T-helper 17 cell (primary cell): Measurements from ENCODE around the gene NAXE. TPM values are rescaled to one million over a fixed set of nuclear protein-coding genes. Genes with fewer than 3 reads are reported as not detected.
"Not testable (repeated sequence)": the region's sequence is repeated elsewhere in the genome, so short reads cannot be mapped to it uniquely, and the experiment has no call there.

Source experiments
- ATAC-seq: fragments of 150-1000 bp; cut with Tn5 transposase; 2 replicates; pipeline ENCODE4 v1.10.0; 2021; ENCODE audit warnings: mild to moderate bottlenecking, moderate library complexity
- DNase-seq, 3 donors: peaks; one replicate each; pipeline versions ENCODE4 v3.0.0 to v3.0.0-alpha.2; 2020 to 2021
- H3K9me3 ChIP-seq: one replicate; pipeline ENCODE4 v1.7.0; 2013; ENCODE audit warnings: low read length, mild to moderate bottlenecking; ENCODE audit not compliant: control insufficient read depth, poor library complexity, severe bottlenecking
- H3K27ac Mint-ChIP-seq: one replicate; pipeline ENCODE4 v1.8.0; 2022; ENCODE audit warnings: mild to moderate bottlenecking, moderate library complexity, mixed read lengths
- H3K27me3 Mint-ChIP-seq: one replicate; pipeline ENCODE4 v1.8.0; 2022; ENCODE audit warnings: mixed read lengths
- H3K36me3 Mint-ChIP-seq: one replicate; pipeline ENCODE4 v1.8.0; 2022; ENCODE audit warnings: low read depth, mixed read lengths
- H3K4me1 Mint-ChIP-seq: one replicate; pipeline ENCODE4 v1.8.0; 2022; ENCODE audit warnings: mild to moderate bottlenecking, mixed read lengths
- H3K4me3 Mint-ChIP-seq: one replicate; pipeline ENCODE4 v1.8.0; 2022; ENCODE audit warnings: mild to moderate bottlenecking, moderate library complexity, mixed read lengths
- total RNA-seq, 4 donors: library from RNA in 2 of 4; stranded (reverse) in 2 of 4; gene quantifications; one replicate each; pipeline ENCODE4 v1.2.3 and lab custom pipeline; 2022 to 2026

Gene NAXE
- total RNA-seq, 2 donors from 2014 or later: 27.5 to 32.0 TPM

DNA sequence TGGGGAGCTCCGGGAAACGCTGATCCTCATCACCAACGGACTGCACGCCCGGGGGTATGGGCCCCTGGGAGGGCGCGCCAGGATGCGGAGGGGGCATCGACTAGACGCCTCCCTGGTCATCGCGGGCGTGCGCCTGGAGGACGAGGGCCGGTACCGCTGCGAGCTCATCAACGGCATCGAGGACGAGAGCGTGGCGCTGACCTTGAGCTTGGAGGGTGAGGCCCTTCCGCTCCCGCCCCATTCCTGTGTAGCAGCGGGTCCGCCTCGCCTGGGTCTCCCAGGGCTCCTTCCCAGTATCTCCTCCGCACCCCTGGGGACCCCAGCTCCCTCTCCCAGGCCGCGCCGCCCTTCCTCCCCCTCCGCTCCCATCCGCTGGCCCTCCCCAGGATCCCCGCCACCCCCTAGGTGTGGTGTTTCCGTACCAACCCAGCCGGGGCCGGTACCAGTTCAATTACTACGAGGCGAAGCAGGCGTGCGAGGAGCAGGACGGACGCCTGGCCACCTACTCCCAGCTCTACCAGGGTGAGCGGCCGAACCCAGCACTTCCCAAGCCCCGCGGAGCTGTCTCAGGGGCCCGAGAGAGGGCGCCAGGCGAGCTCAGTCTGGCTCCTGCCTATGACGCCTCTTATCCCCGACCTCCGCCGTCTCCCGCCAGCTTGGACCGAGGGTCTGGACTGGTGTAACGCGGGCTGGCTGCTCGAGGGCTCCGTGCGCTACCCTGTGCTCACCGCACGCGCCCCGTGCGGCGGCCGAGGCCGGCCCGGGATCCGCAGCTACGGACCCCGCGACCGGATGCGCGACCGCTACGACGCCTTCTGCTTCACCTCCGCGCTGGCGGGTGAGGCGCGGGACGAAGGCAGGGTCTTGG lies 32.6 kb downstream of the NAXE start:
- ATAC-seq (peak; percentile 63), DNase-seq (peak in 2 of 3 donors; percentile 26 to 30)
- no peaks in the 10 kb centered on the region for H3K9me3 ChIP-seq
- Mint-ChIP-seq H3K27ac (no peak overlapping the region), H3K4me1 (peaks cover 8% of the 10 kb centered on the region), H3K4me3 (peak overlapping the region; percentile 74), H3K27me3 (peaks cover 64% of the 10 kb centered on the region), H3K36me3 (peaks cover 8% of the 10 kb centered on the region)

DNA sequence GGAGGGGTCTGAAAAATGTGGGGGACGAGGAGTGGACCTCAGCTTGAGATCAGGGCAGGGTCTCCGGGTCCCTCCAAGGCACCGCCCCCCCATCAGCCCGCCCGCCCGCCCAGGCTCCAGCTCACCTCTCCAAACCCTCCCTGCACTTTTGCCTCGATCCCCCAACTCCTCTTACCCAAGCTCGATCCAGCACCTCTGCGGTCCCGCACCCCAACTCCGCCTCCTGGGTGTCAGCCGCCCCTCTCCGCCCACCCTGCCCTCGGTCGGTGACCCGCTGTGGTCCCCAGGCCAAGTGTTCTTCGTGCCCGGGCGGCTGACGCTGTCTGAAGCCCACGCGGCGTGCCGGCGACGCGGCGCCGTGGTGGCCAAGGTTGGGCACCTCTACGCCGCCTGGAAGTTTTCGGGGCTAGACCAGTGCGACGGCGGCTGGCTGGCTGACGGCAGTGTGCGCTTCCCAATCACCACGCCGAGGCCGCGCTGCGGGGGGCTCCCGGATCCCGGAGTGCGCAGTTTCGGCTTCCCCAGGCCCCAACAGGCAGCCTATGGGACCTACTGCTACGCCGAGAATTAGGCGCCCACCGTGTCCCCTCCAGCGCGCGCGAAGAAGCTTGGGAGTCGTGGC lies 33.3 kb downstream of the NAXE start:
- DNase-seq (no peak), ATAC-seq (peak; percentile 19)
- Mint-ChIP-seq H3K4me3 (peak overlapping the region; percentile 74), H3K4me1 (peaks cover 8% of the 10 kb centered on the region), H3K27ac (no peak overlapping the region), H3K27me3 (peaks cover 57% of the 10 kb centered on the region), H3K36me3 (peaks cover 8% of the 10 kb centered on the region)
- H3K9me3 ChIP-seq: no peaks in the 10 kb centered on the region

DNA sequence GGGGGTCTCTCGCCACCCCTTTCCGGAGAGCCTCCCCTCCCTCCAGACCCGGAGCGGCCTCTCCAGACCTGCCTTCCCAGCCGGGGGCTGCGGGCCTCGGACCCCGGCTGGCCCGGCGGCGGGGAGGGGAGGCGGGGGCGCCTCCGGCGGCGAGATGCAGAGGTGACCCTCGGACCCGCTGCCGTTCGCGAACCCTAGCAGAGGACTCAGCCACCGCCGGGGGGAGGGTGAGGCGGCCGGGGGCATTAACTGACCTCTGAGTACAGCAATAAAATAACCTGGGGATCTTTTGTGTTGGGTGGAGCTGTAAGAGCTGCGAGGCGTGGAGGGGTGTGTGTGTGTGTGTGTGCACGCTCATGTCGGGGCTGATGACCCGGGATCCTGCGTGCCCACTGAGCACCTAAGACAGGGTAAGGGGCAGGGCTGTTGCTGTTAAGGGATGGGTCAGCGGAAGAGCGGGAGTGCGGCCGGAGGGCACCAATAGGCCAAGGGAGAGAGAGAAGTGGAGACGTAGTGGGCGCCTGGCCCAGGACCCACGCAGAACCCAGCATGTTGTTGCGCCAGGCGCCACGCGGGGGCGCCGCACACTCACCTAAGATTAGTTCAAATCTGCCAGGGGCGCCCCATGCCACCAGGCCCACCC lies 34.0 kb downstream of the NAXE start:
- peaks cover 51% of the 10 kb centered on the region for H3K27me3 Mint-ChIP-seq
- H3K4me3 Mint-ChIP-seq: peak overlapping the region; percentile 93
- no peaks in the 10 kb centered on the region for H3K9me3 ChIP-seq
- peak; percentile 77 for ATAC-seq
- peaks cover 8% of the 10 kb centered on the region for H3K36me3 Mint-ChIP-seq
- peak overlapping the region; percentile 71 for H3K27ac Mint-ChIP-seq
- H3K4me1 Mint-ChIP-seq: peaks cover 8% of the 10 kb centered on the region
- DNase-seq: peak; percentile 52 to 59 (median 56)

DNA sequence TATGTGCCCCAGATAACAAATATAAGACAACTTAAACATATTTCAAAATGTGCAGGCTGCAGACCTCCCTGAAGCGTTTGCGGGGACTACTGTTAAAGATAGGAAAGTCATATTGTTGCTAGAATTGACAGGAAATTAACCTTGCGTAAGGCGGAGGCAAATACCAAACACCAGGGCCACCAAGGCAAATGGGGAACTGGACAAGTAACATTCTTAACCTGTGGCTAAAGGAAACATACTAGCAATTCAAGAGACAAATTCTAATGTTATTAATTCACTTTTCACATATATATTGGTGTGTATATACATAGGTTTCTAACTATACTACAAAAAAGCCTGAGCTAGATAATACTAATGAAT lies 34.5 kb downstream of the NAXE start:
- H3K27ac Mint-ChIP-seq: peak overlapping the region; percentile 71
- peaks cover 51% of the 10 kb centered on the region for H3K27me3 Mint-ChIP-seq
- no peak for DNase-seq
- H3K4me3 Mint-ChIP-seq: peak overlapping the region; percentile 93
- H3K36me3 Mint-ChIP-seq: peaks cover 10% of the 10 kb centered on the region
- peaks cover 8% of the 10 kb centered on the region for H3K4me1 Mint-ChIP-seq
- H3K9me3 ChIP-seq: no peaks in the 10 kb centered on the region
- ATAC-seq: no peak

DNA sequence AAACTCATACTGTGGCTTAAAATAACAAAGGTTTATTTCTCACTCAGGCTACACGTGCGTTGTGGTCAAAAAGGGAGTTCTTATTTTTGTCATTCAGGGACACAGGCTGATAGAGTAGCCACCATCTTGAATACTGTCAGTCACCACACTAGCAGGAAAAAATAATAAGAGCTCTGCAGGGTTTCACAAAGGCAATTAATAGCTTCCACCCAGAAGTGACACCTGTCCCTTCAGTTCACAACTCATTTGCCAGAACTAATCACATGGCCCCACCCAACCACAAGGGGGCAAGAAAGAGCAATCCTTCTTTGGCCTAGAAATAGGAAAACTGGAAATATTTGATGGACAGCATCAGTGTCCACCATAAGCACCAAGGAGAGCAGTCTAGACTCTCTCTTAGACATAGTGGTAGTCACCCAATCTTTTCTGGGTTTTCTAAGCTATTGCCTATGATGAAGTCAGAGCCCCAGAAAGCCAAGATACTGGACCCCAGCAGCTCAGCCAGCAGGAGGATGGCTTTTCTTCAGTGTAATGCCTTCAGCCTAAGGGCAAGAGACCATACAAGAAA lies 35.8 kb downstream of the NAXE start:
- ATAC-seq (peak; percentile 29), DNase-seq (peak in 1 of 3 donors; percentile 30)
- H3K27ac Mint-ChIP-seq: no peak overlapping the region
- no peak overlapping the region for H3K4me3 Mint-ChIP-seq
- H3K4me1 Mint-ChIP-seq: peaks cover 8% of the 10 kb centered on the region
- H3K27me3 Mint-ChIP-seq: peaks cover 56% of the 10 kb centered on the region
- H3K36me3 Mint-ChIP-seq: peaks cover 13% of the 10 kb centered on the region
- H3K9me3 ChIP-seq: no peaks in the 10 kb centered on the region

DNA sequence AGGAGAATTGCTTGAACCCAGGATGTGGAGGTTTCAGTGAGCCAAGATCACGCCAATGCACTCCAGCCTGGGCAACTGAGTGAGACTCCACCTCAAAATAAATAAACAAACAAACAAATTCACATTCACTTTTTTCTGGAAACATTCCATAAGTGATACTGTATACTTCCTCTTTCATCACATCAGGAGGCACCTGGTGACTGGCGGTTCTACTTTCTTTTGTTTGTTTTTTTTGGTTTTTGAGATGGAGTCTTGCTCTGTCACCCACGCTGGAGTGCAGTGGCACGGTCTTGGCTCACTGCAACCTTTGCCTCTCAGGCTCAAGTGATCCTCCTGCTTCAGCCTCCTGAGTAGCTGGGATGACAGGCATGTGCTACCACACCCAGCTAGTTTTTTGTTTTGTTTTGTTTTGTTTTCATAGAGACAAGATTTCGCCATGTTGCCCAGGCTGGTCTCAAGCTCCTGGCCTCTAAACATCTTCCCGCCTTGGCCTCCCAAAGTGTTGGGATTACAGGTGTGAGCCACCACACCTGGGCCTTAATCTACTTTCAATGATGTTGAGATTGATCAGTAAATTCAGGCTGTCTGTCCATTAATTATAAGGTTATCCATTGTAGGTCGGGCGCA lies 38.4 kb downstream of the NAXE start:
- no peak for ATAC-seq
- peaks cover 6% of the 10 kb centered on the region for H3K4me1 Mint-ChIP-seq
- DNase-seq: no peak
- no peak overlapping the region for H3K27ac Mint-ChIP-seq
- peaks cover 11% of the 10 kb centered on the region for H3K36me3 Mint-ChIP-seq
- no peaks in the 10 kb centered on the region for H3K9me3 ChIP-seq
- H3K27me3 Mint-ChIP-seq: peaks cover 66% of the 10 kb centered on the region
- H3K4me3 Mint-ChIP-seq: no peak overlapping the region

DNA sequence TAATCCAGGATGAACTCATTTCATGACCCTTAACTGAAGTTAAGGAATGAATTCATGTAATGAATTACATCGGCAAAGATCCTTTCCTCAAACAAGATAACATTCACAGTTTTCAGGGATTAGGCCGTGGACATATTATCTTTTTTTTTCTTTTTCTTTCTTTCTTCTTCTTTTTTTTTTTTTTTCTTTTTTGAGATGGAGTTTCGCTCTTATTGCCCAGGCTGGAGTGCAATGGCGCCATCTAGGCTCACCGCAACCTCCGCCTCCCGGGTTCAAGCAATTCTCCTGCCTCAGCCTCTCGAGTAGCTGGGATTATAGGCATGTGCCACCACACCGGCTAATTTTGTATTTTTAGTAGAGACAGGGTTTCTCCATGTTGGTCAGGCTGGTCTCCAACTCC lies 39.6 kb downstream of the NAXE start:
- not testable (repeated sequence) for ATAC-seq, H3K9me3 ChIP-seq, H3K36me3 Mint-ChIP-seq, H3K4me3 Mint-ChIP-seq, H3K4me1 Mint-ChIP-seq, DNase-seq, H3K27ac Mint-ChIP-seq
- peaks cover 66% of the 10 kb centered on the region for H3K27me3 Mint-ChIP-seq

DNA sequence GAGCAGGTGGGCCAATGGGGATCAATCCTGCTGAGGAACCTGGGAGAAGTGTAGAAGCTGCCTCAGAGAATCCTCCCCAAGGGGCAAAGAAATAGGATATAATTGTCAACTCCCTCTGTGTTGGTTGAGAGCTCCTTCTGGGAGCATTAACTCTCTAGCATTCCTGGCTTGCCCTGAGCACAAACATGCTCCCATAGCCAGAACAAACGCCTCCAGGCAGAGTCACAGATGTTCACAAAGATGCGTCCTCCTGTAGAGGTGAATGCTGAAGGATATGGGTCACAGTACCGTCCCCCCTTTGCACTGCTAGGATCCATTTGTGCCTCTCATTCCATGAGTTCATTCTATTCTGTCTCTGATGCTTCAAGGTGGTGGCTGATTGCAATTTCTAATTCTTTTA lies 40.8 kb downstream of the NAXE start:
- ATAC-seq: no peak
- no peak overlapping the region for H3K4me3 Mint-ChIP-seq
- peaks cover 10% of the 10 kb centered on the region for H3K36me3 Mint-ChIP-seq
- no peaks in the 10 kb centered on the region for H3K9me3 ChIP-seq
- DNase-seq: no peak
- no peak overlapping the region for H3K27ac Mint-ChIP-seq
- peaks cover 70% of the 10 kb centered on the region for H3K27me3 Mint-ChIP-seq
- H3K4me1 Mint-ChIP-seq: no peaks in the 10 kb centered on the region

DNA sequence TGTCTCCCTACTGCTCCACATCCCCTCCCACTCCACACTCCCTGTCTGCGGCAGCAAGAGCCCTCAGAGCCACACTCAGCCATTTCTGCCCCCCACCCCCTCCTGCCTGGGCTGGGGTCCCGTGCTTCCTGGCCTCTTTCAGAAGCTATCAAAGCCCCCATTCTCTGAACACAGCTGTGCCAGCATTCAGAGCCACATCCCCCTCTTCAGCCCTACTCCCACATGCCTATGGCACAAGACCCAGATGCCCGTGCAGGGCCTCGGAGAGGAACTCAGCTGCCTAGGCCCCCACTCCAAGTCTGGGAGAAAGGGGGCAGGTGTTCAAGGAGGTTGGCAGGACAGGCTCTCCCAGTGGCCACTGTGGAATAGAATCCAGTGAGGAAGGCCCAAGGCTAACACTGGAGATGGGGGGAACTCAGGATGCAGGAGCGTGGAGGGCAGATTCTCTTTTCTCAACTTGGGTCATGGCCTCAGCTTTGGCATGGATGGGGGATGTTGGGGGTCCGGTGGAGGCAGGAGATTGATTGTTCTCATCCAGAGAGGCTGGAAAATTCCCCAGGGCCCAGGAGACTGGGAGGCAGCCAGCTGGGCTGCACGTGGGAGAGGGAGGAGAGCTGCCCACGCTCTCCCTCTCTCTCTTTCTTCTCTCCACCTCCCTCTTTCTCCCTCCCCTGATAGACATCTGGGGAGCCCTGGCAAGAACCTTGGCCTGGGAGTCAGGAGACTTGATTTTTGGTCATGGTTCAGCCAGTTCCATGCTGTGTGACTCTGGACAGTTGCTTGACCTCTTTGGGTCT lies 46.8 kb downstream of the NAXE start:
- Mint-ChIP-seq H3K4me3 (no peak overlapping the region), H3K36me3 (peaks cover 4% of the 10 kb centered on the region), H3K4me1 (peaks cover 17% of the 10 kb centered on the region), H3K27me3 (peaks cover 79% of the 10 kb centered on the region), H3K27ac (no peak overlapping the region)
- ATAC-seq (no peak), DNase-seq (no peak)
- no peaks in the 10 kb centered on the region for H3K9me3 ChIP-seq

DNA sequence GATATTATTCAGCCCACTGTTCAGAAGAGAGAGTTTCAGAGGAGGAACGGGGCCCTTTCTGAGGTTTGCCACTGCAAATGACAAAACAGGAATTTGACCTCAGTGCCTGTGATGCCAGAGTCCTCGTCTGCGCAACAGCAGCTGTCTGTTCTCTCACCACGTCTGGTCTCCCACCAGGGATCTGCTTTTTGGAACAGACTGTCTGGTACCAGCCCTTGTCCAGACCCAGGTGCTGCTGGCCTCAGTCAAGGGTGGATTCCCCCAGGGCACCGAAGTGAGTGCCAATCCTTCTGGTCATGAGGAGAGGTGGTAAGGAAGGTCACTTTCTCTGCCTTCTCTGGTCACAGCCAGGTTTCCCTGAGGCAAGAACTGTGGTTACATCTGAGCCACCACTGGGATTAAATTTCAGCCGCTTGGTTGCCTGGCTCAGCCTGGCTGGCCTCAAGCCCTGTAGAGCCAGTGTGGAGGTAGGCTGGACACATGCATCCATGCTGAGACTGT lies 48.1 kb downstream of the NAXE start:
- ATAC-seq (no peak), DNase-seq (no peak)
- H3K36me3 Mint-ChIP-seq: peaks cover 4% of the 10 kb centered on the region
- H3K9me3 ChIP-seq: no peaks in the 10 kb centered on the region
- peaks cover 22% of the 10 kb centered on the region for H3K4me1 Mint-ChIP-seq
- H3K27ac Mint-ChIP-seq: no peak overlapping the region
- H3K27me3 Mint-ChIP-seq: peaks cover 81% of the 10 kb centered on the region
- no peak overlapping the region for H3K4me3 Mint-ChIP-seq

DNA sequence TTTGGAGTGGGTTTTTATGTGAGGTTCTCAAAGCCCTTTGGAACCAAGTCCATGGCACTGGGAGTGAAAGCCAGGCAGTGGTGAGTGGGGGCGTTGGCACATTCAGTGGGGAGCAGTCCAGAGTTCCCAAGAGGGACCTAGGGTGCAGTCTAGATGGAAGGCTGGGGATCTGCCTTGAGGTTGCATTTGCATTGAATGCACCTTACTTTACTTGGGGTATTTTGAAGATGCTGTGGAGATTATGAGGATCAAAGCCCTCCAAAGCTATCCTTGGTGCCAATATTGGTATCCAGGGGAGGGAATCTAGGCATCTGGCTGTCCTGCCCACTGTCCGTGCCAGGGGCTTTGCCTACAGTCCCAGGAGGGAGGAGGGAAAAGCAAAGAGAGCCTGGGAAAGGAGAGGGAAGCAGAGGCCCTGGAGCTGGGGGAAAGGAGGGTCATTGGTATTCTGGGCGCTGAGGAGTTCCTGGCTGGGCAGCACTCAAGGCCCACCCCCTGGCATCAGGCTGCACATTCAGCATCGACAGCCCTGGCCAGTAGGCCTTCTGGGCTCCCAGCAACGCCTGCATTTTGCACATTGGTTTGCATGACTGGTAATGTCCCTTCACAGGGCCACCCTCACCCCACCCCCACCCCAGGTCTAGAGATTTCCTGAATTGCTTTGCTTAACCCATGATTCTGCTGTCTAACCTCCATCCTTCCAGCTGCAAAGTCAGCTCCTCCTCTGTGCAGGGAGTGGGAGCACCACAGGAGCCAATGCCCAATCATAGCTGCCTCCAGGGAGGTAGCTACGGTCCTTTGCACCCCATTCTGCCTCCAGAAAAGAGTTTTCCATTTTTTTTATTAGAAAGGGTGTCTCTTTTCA lies 49.5 kb downstream of the NAXE start:
- Mint-ChIP-seq H3K27ac (no peak overlapping the region), H3K27me3 (peaks cover 85% of the 10 kb centered on the region), H3K4me1 (peaks cover 28% of the 10 kb centered on the region), H3K4me3 (peak overlapping the region; percentile 80), H3K36me3 (peaks cover 9% of the 10 kb centered on the region)
- no peak for ATAC-seq
- H3K9me3 ChIP-seq: no peaks in the 10 kb centered on the region
- no peak for DNase-seq
